Stomach (tissue), 9 donors: ENCODE measurements around the gene NUDT8. TPM values are rescaled to one million over a fixed set of nuclear protein-coding genes. Genes with fewer than 3 reads are reported as not detected.

Experiments used
- DNase-seq, 2 donors: peaks; one replicate each; pipeline versions ENCODE4 v3.0.0 to v3.0.0-alpha.2; 2013 to 2019
- H3K27ac ChIP-seq, 5 donors: fragments of 200-600 bp in 4 of 5; sonication (generic) in 4 of 5; one replicate each; pipeline ENCODE4 v1.5.1; 2013 to 2019; ENCODE audit warnings: mild to moderate bottlenecking in 1 of 5, moderate library complexity in 1 of 5
- H3K27me3 ChIP-seq, 3 donors: fragments of 200-600 bp; sonication (generic); one replicate each; pipeline ENCODE4 v1.5.1; 2017 to 2019; ENCODE audit warnings: mixed run types in 1 of 3
- H3K36me3 ChIP-seq, 4 donors: fragments of 200-600 bp; sonication (generic); 1 replicate in 3 of 4; 2 replicates in 1 of 4; pipeline ENCODE4 v1.5.1; 2016 to 2019
- H3K4me1 ChIP-seq, 4 donors: fragments of 200-600 bp; sonication (generic); one replicate each; pipeline ENCODE4 v1.5.1; 2016 to 2019
- H3K4me3 ChIP-seq, 4 donors: fragments of 200-600 bp; sonication (generic) in 3 of 4; one replicate each; pipeline ENCODE4 v1.5.1; 2016 to 2019; ENCODE audit warnings: mild to moderate bottlenecking in 1 of 4
- H3K9me3 ChIP-seq, 4 donors: fragments of 200-600 bp; sonication (generic); one replicate each; pipeline ENCODE4 v1.5.1; 2016 to 2019
- CTCF ChIP-seq, 7 experiments: fragments of 450-650 bp in 4 of 7; fragments of 200-600 bp in 3 of 7; sonication (generic) in 3 of 7; IDR thresholded peaks; one replicate each; pipeline ENCODE4 v1.5.1; 2016 to 2019; ENCODE audit warnings: antibody characterized with exemption in 7 of 7, control low read depth in 2 of 7, mild to moderate bottlenecking in 1 of 7
- EP300 ChIP-seq: sonication (generic); formaldehyde crosslinking; IDR thresholded peaks from one replicate; pipeline ENCODE4 v1.6.1; 2017; ENCODE audit warnings: antibody characterized with exemption
- POLR2A ChIP-seq, 4 donors: fragments of 450-650 bp; IDR thresholded peaks; one replicate each; pipeline ENCODE4 v1.6.1; 2016; ENCODE audit warnings: antibody characterized with exemption in 4 of 4, control low read depth in 2 of 4, mild to moderate bottlenecking in 1 of 4, moderate library complexity in 1 of 4
- POLR2AphosphoS5 ChIP-seq, 3 donors: sonication (generic); formaldehyde crosslinking; IDR thresholded peaks; one replicate each; pipeline ENCODE4 v1.6.1; 2016; ENCODE audit warnings: antibody characterized with exemption in 3 of 3
- WGBS, 5 donors: extraction: QIAGEN DNeasy Blood & Tissue Kit in 3 of 5; methylation state at CpG; one replicate each; pipeline versions ENCODE4 v1.1.5 to v1.1.7; 2013 to 2018; 5-methylcytosine and 5-hydroxymethylcytosine counted together
- intact Hi-C: fragments of 100-400 bp; cut with DNase I; formaldehyde crosslinking; loops from one replicate; pipeline ENCODE4 v1.15.1; 2023; ENCODE audit warnings: low total_unique reads
- polyA plus RNA-seq, 3 donors: library from polyadenylated mRNA; stranded (reverse); fragments of 200-250 nt; gene quantifications; one replicate each; pipeline ENCODE4 v1.2.3, GENCODE V29; 2013
- small RNA-seq, 4 donors: library from RNA; depleted of rRNA; stranded (forward); fragments of <200 nt; gene quantifications; one replicate each; pipeline ENCODE3, GENCODE V24; 2016
- total RNA-seq, 5 donors: library from RNA; depleted of rRNA; stranded (reverse); fragments of >200 nt; gene quantifications; one replicate each; pipeline versions ENCODE4 v1.1.0 to v1.2.3, GENCODE V29; 2014 to 2016
- donor health status: healthy with polysubstance abuse.
- donor health status: Bipolar disorder and iron deficiency.
- donor health status: healthy.

NUDT8 gene
- total and polyA plus RNA-seq, 8 donors = 4.6 to 333 (median 17.3) TPM; not detected in 2

GRCh38 chr11:67577951-67578350 is 51.8 kb downstream of the NUDT8 start:
- intact Hi-C loops = no loop called here
- peaks cover 0 to 32% (median 0%) of the 10 kb centered on the region in 3 donors for H3K27me3 ChIP-seq
- WGBS, 5 donors = 29 to 76% (median 55%) methylated on average over 6 of the region's 6 CpGs
- H3K27ac ChIP-seq = no peak overlapping the region
- no peaks in the 10 kb centered on the region for H3K36me3 ChIP-seq
- H3K4me3 ChIP-seq = no peak overlapping the region
- no peaks in the 10 kb centered on the region for H3K9me3 ChIP-seq
- TF ChIP-seq POLR2A (IDR thresholded peaks at IDR 0.05) (no peak), POLR2AphosphoS5 (IDR thresholded peaks at IDR 0.05) (no peak), EP300 (no peak), CTCF (IDR thresholded peaks at IDR 0.05) (no peak)
- peaks cover 14 to 47% (median 36%) of the 10 kb centered on the region in 4 donors for H3K4me1 ChIP-seq
- no peak for DNase-seq

Small RNA genes lying within 50 kb of the gene (small RNA-seq; reads per million reads assigned to genes)
- 0 reads per million in 4 donors for gene AP003385.3

Other genes starting within 250 kb of the NUDT8 start
- gene RAD9A, start 238.0 kb downstream of the NUDT8 start, total RNA-seq = 10 to 100 TPM in 4 of 5 donors, 1 to 10 TPM in 1; 7.0 to 88.9 (median 29.5) TPM
- 10 to 100 TPM; 11.8 to 30.3 (median 17.0) TPM for gene RAD9A, start 238.0 kb downstream of the NUDT8 start, polyA plus RNA-seq
- 100 to 1,000 TPM in 2 of 5 donors, 10 to 100 TPM in 3; 28.6 to 229 (median 97.9) TPM for gene PPP1CA, start 228.1 kb downstream of the NUDT8 start, total RNA-seq
- gene PPP1CA, start 228.1 kb downstream of the NUDT8 start, polyA plus RNA-seq = 100 to 1,000 TPM; 109 to 203 (median 153) TPM
- 10 to 100 TPM in 1 of 5 donors, 1 to 10 TPM in 3, under 1 TPM in 1; 0.29 to 12.0 (median 3.5) TPM for gene TBC1D10C, start 225.9 kb downstream of the NUDT8 start, total RNA-seq
- 1 to 10 TPM; 2.8 to 6.1 (median 5.5) TPM for gene TBC1D10C, start 225.9 kb downstream of the NUDT8 start, polyA plus RNA-seq
- gene CARNS1, start 214.3 kb downstream of the NUDT8 start, total RNA-seq = 10 to 100 TPM in 3 of 5 donors, 1 to 10 TPM in 1, under 1 TPM in 1; 0.29 to 33.3 (median 15.4) TPM
- 1 to 10 TPM in 2 of 3 donors, under 1 TPM in 1; 0.88 to 3.4 (median 2.4) TPM for gene CARNS1, start 214.3 kb downstream of the NUDT8 start, polyA plus RNA-seq
- gene RPS6KB2, start 201.4 kb downstream of the NUDT8 start, total RNA-seq = 100 to 1,000 TPM in 2 of 5 donors, 10 to 100 TPM in 3; 29.7 to 434 (median 82.3) TPM
- 10 to 100 TPM; 49.3 to 74.1 (median 68.9) TPM for gene RPS6KB2, start 201.4 kb downstream of the NUDT8 start, polyA plus RNA-seq
- gene PTPRCAP, start 192.3 kb downstream of the NUDT8 start, total RNA-seq = 10 to 100 TPM in 1 of 5 donors, 1 to 10 TPM in 2, not detected in 2; 1.7 to 15.2 (median 3.5) TPM
- gene PTPRCAP, start 192.3 kb downstream of the NUDT8 start, polyA plus RNA-seq = 10 to 100 TPM in 2 of 3 donors, 1 to 10 TPM in 1; 4.5 to 25.3 (median 20.2) TPM
- gene CORO1B, start 186.5 kb downstream of the NUDT8 start, total RNA-seq = 100 to 1,000 TPM in 2 of 5 donors, 10 to 100 TPM in 3; 48.3 to 160 (median 82.2) TPM
- 100 to 1,000 TPM in 2 of 3 donors, 10 to 100 TPM in 1; 84.4 to 125 (median 104) TPM for gene CORO1B, start 186.5 kb downstream of the NUDT8 start, polyA plus RNA-seq
- gene GPR152, start 177.2 kb downstream of the NUDT8 start, total RNA-seq = not detected
- not detected for gene GPR152, start 177.2 kb downstream of the NUDT8 start, polyA plus RNA-seq
- under 1 TPM in 3 of 5 donors, not detected in 2; 0.43 to 0.73 (median 0.45) TPM for gene CABP4, start 174.6 kb downstream of the NUDT8 start, total RNA-seq
- 1 to 10 TPM in 2 of 3 donors, under 1 TPM in 1; 0.50 to 1.7 (median 1.7) TPM for gene CABP4, start 174.6 kb downstream of the NUDT8 start, polyA plus RNA-seq
- gene TMEM134, start 160.7 kb downstream of the NUDT8 start, total RNA-seq = 100 to 1,000 TPM in 3 of 5 donors, 10 to 100 TPM in 2; 57.6 to 392 (median 174) TPM
- 100 to 1,000 TPM; 118 to 130 (median 126) TPM for gene TMEM134, start 160.7 kb downstream of the NUDT8 start, polyA plus RNA-seq
- gene AIP, start 146.9 kb downstream of the NUDT8 start, total RNA-seq = 100 to 1,000 TPM in 1 of 5 donors, 10 to 100 TPM in 4; 36.4 to 140 (median 60.7) TPM
- 10 to 100 TPM; 75.5 to 86.6 (median 84.2) TPM for gene AIP, start 146.9 kb downstream of the NUDT8 start, polyA plus RNA-seq
- 100 to 1,000 TPM in 1 of 5 donors, 10 to 100 TPM in 4; 12.3 to 133 (median 42.4) TPM for gene PITPNM1, start 124.6 kb downstream of the NUDT8 start, total RNA-seq
- gene PITPNM1, start 124.6 kb downstream of the NUDT8 start, polyA plus RNA-seq = 10 to 100 TPM; 15.9 to 18.9 (median 17.3) TPM
- gene CDK2AP2, start 121.8 kb downstream of the NUDT8 start, total RNA-seq = 10 to 100 TPM in 4 of 5 donors, 1 to 10 TPM in 1; 8.3 to 68.3 (median 52.7) TPM
- gene CDK2AP2, start 121.8 kb downstream of the NUDT8 start, polyA plus RNA-seq = 10 to 100 TPM; 60.9 to 95.9 (median 74.7) TPM
- gene CABP2, start 106.5 kb downstream of the NUDT8 start, total RNA-seq = not detected
- not detected for gene CABP2, start 106.5 kb downstream of the NUDT8 start, polyA plus RNA-seq
- gene GSTP1, start 46.1 kb downstream of the NUDT8 start, total RNA-seq = 100 to 1,000 TPM; 393 to 726 (median 523) TPM
- 1,000 to 10,000 TPM in 2 of 3 donors, 100 to 1,000 TPM in 1; 670 to 2,840 (median 1,703) TPM for gene GSTP1, start 46.1 kb downstream of the NUDT8 start, polyA plus RNA-seq
- 100 to 1,000 TPM; 186 to 806 (median 497) TPM for gene NDUFV1, start 23.0 kb downstream of the NUDT8 start, total RNA-seq
- gene NDUFV1, start 23.0 kb downstream of the NUDT8 start, polyA plus RNA-seq = 100 to 1,000 TPM; 148 to 193 (median 181) TPM
- gene TBX10, start 9.8 kb upstream of the NUDT8 start, total RNA-seq = not detected
- gene TBX10, start 9.8 kb upstream of the NUDT8 start, polyA plus RNA-seq = not detected
- 10 to 100 TPM in 1 of 5 donors, 1 to 10 TPM in 2, under 1 TPM in 1, not detected in 1; 0.45 to 17.1 (median 1.1) TPM for gene ACY3, start 20.8 kb upstream of the NUDT8 start, total RNA-seq
- 1 to 10 TPM; 7.5 to 9.1 (median 8.7) TPM for gene ACY3, start 20.8 kb upstream of the NUDT8 start, polyA plus RNA-seq
- gene ALDH3B2, start 44.7 kb upstream of the NUDT8 start, total RNA-seq = under 1 TPM in 1 of 5 donors, not detected in 4; 0.89 TPM
- gene ALDH3B2, start 44.7 kb upstream of the NUDT8 start, polyA plus RNA-seq = 10 to 100 TPM in 1 of 3 donors, not detected in 2; 23.5 TPM